Hepatocyte (in vitro differentiated cells): Measurements from ENCODE around the gene CACFD1. TPM values are rescaled to one million over a fixed set of nuclear protein-coding genes. Genes with fewer than 3 reads are reported as not detected.

Source experiments
- DNase-seq: peaks from one replicate; pipeline ENCODE4 v3.0.0-alpha.2; 2016; ENCODE audit warnings: low spot score
- H2AFZ ChIP-seq: fragments of 200-600 bp; sonication (generic); 2 replicates; pipeline ENCODE4 v1.6.0; 2016; ENCODE audit warnings: antibody characterized with exemption, mild to moderate bottlenecking
- H3K27ac ChIP-seq: fragments of 200-600 bp; sonication (generic); 2 replicates; pipeline ENCODE4 v1.5.1; 2016; ENCODE audit warnings: mild to moderate bottlenecking
- H3K27me3 ChIP-seq: fragments of 200-600 bp; sonication (generic); 2 replicates; pipeline ENCODE4 v1.6.1; 2016
- H3K36me3 ChIP-seq: fragments of 200-600 bp; sonication (generic); replicated peaks from 2 replicates; pipeline ENCODE4 v1.5.1; 2016; ENCODE audit warnings: low read depth; ENCODE audit not compliant: insufficient read depth
- H3K4me1 ChIP-seq: fragments of 200-600 bp; sonication (generic); 2 replicates; pipeline ENCODE4 v1.5.1; 2016; ENCODE audit warnings: mild to moderate bottlenecking, moderate library complexity; ENCODE audit not compliant: insufficient read depth
- H3K4me2 ChIP-seq: fragments of 200-600 bp; sonication (generic); 2 replicates; pipeline ENCODE4 v1.6.0; 2016
- H3K4me3 ChIP-seq: fragments of 200-600 bp; sonication (generic); 2 replicates; pipeline ENCODE4 v1.5.1; 2016; ENCODE audit warnings: mild to moderate bottlenecking
- H3K79me2 ChIP-seq: fragments of 200-600 bp; sonication (generic); 2 replicates; pipeline ENCODE4 v1.6.0; 2017; ENCODE audit warnings: mild to moderate bottlenecking
- H3K9me2 ChIP-seq: fragments of 200-600 bp; sonication (generic); replicated peaks from 2 replicates; pipeline ENCODE4 v1.6.0; 2017; ENCODE audit warnings: mild to moderate bottlenecking; ENCODE audit not compliant: insufficient read depth
- H3K9me3 ChIP-seq: fragments of 200-600 bp; sonication (generic); 2 replicates; pipeline ENCODE4 v1.5.1; 2016; ENCODE audit warnings: low read depth, mild to moderate bottlenecking
- H4K20me1 ChIP-seq: fragments of 200-600 bp; sonication (generic); 2 replicates; pipeline ENCODE4 v1.6.0; 2016; ENCODE audit warnings: mild to moderate bottlenecking; ENCODE audit not compliant: insufficient read depth, poor library complexity, severe bottlenecking
- EZH2 ChIP-seq: fragments of 200-600 bp; sonication (generic); IDR thresholded peaks from 2 replicates; pipeline ENCODE4 v1.6.1; 2016; ENCODE audit warnings: antibody characterized with exemption, mild to moderate bottlenecking, borderline replicate concordance
- EZH2phosphoT487 ChIP-seq: fragments of 200-600 bp; sonication (generic); IDR thresholded peaks from one replicate; pipeline ENCODE4 v1.6.1; 2018; ENCODE audit warnings: antibody characterized with exemption, mild to moderate bottlenecking, low read depth, moderate library complexity; ENCODE audit not compliant: unreplicated experiment, severe bottlenecking
- WGBS: methylation state at CpG from one replicate; pipeline ENCODE4 v1.1.6; 2016; ENCODE audit warnings: low lambda C conversion rate; ENCODE audit errors: missing lambda C conversion rate; 5-methylcytosine and 5-hydroxymethylcytosine counted together
- polyA plus RNA-seq: library from polyadenylated mRNA; unstranded; fragments of >200 nt; fragmentation: Nextera tagmentation; extraction: Ambion mirVana; gene quantifications from 2 replicates; pipeline ENCODE4 v1.2.1, GENCODE V29; 2016
- total RNA-seq: library from RNA; depleted of rRNA; stranded (reverse); fragments of >200 nt; gene quantifications from 2 replicates; pipeline ENCODE4 v1.2.3, GENCODE V29; 2014
- TF ChIP-seq, protein P1 (sequence below): fragments of 200-600 bp; sonication (generic); IDR thresholded peaks from 2 replicates; pipeline ENCODE4 v1.5.1; 2016; ENCODE audit warnings: antibody characterized with exemption, mild to moderate bottlenecking; ENCODE audit not compliant: poor library complexity

Gene CACFD1
- total and polyA plus RNA-seq, 2 experiments from 2014 or later, result 31.5 to 49.2 TPM

DNA sequence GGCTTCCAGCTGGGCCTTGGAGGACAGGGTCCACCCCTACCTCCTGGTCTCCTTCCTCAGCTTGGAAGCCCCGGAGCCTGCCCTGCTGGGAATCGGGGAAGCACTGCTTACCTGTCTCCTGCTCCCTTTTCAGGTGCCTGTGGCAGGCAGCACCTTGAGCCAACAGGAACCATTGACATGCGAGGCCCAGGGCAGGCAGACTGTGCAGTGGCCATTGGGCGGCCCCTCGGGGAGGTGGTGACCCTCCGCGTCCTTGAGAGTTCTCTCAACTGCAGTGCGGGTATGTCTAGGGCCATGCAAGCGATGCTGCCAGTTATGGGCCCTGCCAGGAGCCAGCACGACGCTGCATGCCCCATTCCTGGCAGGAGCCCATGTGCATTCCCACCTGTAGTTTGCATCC lies 3.8 kb upstream of the CACFD1 start:
- Histone ChIP-seq H3K27ac (no peak overlapping the region), H3K4me2 (no peak overlapping the region), H3K4me3 (no peak overlapping the region), H3K9me3 (no peaks in the 10 kb centered on the region), H3K27me3 (no peaks in the 10 kb centered on the region), H4K20me1 (no peaks in the 10 kb centered on the region), H2AFZ (no peak overlapping the region), H3K36me3 (no peaks in the 10 kb centered on the region), H3K79me2 (peaks cover under 1% of the 10 kb centered on the region), H3K4me1 (peaks cover under 1% of the 10 kb centered on the region), H3K9me2 (no peaks in the 10 kb centered on the region)
- TF ChIP-seq EZH2 (no peak), EZH2phosphoT487 (no peak)
- TF ChIP-seq, protein P1, sequence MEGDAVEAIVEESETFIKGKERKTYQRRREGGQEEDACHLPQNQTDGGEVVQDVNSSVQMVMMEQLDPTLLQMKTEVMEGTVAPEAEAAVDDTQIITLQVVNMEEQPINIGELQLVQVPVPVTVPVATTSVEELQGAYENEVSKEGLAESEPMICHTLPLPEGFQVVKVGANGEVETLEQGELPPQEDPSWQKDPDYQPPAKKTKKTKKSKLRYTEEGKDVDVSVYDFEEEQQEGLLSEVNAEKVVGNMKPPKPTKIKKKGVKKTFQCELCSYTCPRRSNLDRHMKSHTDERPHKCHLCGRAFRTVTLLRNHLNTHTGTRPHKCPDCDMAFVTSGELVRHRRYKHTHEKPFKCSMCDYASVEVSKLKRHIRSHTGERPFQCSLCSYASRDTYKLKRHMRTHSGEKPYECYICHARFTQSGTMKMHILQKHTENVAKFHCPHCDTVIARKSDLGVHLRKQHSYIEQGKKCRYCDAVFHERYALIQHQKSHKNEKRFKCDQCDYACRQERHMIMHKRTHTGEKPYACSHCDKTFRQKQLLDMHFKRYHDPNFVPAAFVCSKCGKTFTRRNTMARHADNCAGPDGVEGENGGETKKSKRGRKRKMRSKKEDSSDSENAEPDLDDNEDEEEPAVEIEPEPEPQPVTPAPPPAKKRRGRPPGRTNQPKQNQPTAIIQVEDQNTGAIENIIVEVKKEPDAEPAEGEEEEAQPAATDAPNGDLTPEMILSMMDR, result no peak
- DNase-seq, result no peak
- 96% methylated on average over 11 of the region's 11 CpGs for WGBS

DNA sequence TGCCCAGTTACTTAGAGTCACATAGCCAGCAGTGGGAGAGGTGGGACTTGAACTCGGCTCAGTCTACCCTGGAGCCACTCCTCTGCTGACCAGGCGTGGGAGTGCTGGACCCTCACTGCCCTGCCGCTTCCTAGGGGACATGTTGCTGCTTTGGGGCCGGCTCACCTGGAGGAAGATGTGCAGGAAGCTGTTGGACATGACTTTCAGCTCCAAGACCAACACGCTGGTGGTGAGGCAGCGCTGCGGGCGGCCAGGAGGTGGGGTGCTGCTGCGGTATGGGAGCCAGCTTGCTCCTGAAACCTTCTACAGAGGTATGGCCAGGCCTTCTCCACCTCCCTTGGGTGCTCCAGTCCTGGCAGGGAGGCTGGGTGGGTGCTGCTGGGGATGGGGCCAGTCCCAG lies 3.4 kb upstream of the CACFD1 start:
- WGBS, result 94% methylated on average over 9 of the region's 9 CpGs
- Histone ChIP-seq H3K9me2 (no peaks in the 10 kb centered on the region), H3K27me3 (no peaks in the 10 kb centered on the region), H3K4me2 (no peak overlapping the region), H3K79me2 (peaks cover 5% of the 10 kb centered on the region), H2AFZ (no peak overlapping the region), H3K27ac (no peak overlapping the region), H3K4me1 (peaks cover 5% of the 10 kb centered on the region), H3K9me3 (no peaks in the 10 kb centered on the region), H3K4me3 (no peak overlapping the region), H3K36me3 (no peaks in the 10 kb centered on the region), H4K20me1 (no peaks in the 10 kb centered on the region)
- DNase-seq, result no peak
- TF ChIP-seq EZH2phosphoT487, result no peak
- TF ChIP-seq, protein P1, result no peak
- no peak for TF ChIP-seq EZH2

DNA sequence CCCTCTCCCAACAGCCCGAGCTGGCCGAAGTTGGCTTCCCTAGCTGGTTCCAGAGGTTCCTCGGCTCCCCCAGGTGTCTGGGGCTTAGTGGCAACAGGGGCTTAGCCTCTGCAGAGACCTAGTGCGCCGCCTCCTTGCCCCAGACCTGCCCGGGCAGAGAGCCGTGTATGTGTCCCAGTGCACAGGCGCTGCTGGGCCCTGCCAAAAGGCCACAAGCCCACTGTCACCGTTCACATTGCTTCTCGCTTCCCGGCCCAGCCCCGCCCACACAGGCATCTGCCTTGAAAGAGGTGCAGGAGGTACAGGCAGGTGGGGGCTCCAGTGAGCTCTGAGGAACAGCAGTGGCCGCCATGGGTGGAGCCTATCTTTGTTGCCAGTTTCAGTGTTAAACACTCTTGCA lies 2.5 kb upstream of the CACFD1 start:
- Histone ChIP-seq H3K4me2 (no peak overlapping the region), H3K9me2 (no peaks in the 10 kb centered on the region), H3K9me3 (no peaks in the 10 kb centered on the region), H3K36me3 (no peaks in the 10 kb centered on the region), H3K27ac (no peak overlapping the region), H4K20me1 (peaks cover under 1% of the 10 kb centered on the region), H3K27me3 (no peaks in the 10 kb centered on the region), H3K79me2 (peaks cover 13% of the 10 kb centered on the region), H3K4me1 (peaks cover 9% of the 10 kb centered on the region), H2AFZ (no peak overlapping the region), H3K4me3 (no peak overlapping the region)
- no peak for TF ChIP-seq EZH2
- TF ChIP-seq, protein P1, result no peak
- TF ChIP-seq EZH2phosphoT487, result no peak
- 91% methylated on average over 13 of the region's 13 CpGs for WGBS
- DNase-seq, result no peak

DNA sequence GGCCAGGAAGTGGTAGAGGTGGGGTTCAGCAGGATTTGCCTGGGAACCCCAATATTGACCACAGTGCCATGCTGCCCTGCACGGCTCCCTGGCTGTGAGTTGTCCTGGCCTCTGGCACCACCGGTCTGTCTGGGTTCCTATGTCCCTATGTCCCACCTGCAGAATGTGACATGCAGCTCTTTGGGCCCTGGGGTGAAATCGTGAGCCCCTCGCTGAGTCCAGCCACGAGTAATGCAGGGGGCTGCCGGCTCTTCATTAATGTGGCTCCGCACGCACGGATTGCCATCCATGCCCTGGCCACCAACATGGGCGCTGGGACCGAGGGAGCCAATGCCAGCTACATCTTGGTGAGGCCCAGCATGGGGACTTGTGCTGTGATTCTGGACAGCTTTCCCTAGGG lies 2.0 kb upstream of the CACFD1 start:
- TF ChIP-seq, protein P1, result no peak
- TF ChIP-seq EZH2 (no peak), EZH2phosphoT487 (no peak)

More for the DNA sequence above, 2.0 kb upstream of the CACFD1 start:
- Histone ChIP-seq H3K4me1 (peaks cover 9% of the 10 kb centered on the region), H2AFZ (no peak overlapping the region), H3K36me3 (no peaks in the 10 kb centered on the region), H3K4me2 (no peak overlapping the region), H3K27me3 (no peaks in the 10 kb centered on the region), H3K4me3 (no peak overlapping the region), H4K20me1 (peaks cover 6% of the 10 kb centered on the region), H3K9me2 (no peaks in the 10 kb centered on the region), H3K9me3 (no peaks in the 10 kb centered on the region), H3K79me2 (peaks cover 18% of the 10 kb centered on the region), H3K27ac (no peak overlapping the region)
- DNase-seq, result no peak
- 94% methylated on average over 11 of the region's 11 CpGs for WGBS
